NCI-H2196 treated with DMSO at 0.1 percent for 48 hours (cell line): ENCODE data around the gene EFCAB13.
"Not testable (repeated sequence)": the region's sequence is repeated elsewhere in the genome, so short reads cannot be mapped to it uniquely, and the experiment has no call there.

Experiments
- DNase-seq: peaks from one replicate; lab custom pipeline; 2025; ENCODE audit not compliant: unreplicated experiment; lab: John Stamatoyannopoulos, UW

Gene EFCAB13

DNA sequence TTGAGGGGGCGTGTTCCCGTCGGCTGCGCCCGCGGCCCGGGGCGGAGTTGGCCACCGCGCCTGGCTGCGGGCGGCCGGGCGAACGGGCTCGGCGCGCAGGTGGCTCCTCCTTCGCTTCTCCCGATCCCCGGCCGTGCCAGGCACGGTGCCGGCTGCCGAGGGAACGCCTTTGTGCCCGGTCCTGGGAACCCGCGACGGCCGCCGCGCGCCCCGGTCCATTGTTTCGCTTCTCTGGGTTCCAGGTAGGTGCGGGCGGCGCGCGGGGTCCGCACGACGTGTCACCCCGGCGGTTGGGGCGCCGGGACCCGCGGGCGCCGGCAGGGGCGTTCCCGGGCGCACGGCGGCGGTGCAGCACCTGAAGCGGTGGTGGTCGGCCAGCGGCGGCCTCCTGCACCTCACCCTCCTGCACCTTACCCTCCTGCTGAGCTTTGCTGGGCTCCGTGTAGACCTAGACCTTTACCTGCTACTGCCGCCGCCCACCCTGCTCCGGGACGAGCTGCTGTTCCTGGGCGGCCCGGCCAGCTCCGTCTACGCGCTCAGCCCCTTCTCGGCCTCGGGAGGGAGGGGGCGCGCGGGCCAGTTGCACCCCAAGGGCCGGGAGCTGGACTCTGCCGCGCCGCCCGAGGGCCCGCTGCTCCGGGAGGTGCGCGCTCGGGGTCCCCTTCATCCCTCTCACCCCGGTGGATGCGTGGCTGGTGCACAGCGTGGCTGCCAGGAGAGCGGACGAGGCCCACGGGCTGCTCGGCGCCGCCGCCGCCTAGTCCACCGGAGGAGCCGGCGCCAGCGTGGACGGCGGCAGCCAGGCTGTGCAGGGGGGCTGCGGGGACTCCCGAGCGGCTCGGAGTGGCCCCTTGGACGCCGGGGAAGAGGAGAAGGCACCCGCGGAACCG, 99.9 kb downstream of the EFCAB13 start:
- DNase-seq = no peak

DNA sequence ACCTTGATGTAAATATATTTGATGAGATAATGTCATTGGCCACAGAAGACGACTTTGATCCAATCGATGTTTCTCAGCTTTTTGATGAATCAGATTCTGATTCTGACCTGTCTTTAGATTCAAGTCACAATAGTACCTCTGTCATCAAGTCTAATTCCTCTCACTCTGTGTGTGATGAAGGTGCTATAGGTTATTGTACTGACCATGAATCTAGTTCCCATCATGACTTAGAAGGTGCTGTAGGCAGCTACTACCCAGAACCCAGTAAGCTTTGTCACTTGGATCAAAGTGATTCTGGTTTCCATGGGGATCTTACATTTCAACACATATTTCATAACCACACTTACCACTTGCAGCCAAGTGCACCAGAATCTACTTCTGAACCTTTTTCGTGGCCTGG, 101.5 kb downstream of the EFCAB13 start:
- not testable (repeated sequence) for DNase-seq

- DNase-seq = not testable (repeated sequence)
Observed at GRCh38 chr17:47425887-47426635, 102.3 kb downstream of the EFCAB13 start.

GRCh38 chr17:47427985-47428384, 104.2 kb downstream of the EFCAB13 start:
- DNase-seq = no peak

DNA sequence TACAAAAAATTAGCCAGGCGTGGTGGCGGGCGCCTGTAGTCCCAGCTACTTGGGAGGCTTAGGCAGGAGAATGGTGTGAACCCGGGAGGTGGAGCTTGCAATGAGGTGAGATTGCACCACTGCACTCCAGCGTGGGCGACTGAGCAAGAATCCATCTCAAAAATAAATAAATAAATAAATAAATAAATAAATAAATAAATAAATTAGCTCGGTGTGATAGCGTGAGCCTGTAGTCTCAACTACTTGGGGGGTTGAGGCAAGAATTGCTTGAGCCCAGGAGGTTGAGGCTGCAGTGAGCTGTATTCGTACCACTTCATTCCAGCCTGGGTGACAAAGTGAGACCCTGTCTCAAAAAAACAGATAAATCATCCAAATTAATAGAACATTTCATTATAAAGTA, 108.5 kb downstream of the EFCAB13 start:
- not testable (repeated sequence) for DNase-seq

GRCh38 chr17:47465165-47465564, 141.4 kb downstream of the EFCAB13 start:
- DNase-seq = no peak

DNA sequence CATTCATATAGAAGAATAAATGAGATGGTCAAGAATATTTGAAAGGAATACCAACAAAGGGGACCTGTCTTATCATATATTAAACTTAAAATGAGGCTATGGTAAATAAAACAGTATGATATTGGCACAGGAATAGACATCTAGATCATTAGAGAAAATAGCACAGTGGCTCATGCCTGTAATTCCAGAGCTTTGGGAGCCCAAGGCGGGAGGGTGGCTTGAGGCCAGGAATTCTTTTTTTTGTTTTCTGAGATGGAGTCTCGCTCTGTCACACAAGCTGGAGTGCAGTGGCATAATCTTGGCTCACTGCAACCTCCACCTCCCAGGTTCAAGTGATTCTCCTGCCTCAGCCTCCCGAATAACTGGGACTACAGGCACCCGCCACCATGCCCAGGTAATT, 143.2 kb downstream of the EFCAB13 start:
- DNase-seq = not testable (repeated sequence)

GRCh38 chr17:47470836-47471235, 147.1 kb downstream of the EFCAB13 start:
- DNase-seq = no peak

DNA sequence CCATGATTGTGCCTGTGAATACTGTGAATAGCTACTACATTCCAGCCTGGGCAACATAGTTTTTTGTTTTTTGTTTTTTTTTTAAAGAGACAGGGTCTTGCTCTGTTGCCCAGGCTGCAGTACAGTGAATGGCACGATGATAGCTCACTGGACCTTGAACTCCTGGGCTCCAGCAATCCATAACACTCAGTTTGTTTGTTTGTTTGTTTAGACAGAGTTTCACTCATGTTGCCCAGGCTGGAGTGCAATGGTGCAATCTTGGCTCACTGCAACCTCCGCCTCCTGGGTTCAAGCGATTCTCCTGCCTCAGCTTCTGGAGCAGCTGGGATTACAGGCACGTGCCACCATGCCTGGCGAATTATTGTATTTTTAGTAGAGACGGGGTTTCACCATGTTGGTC, 148.3 kb downstream of the EFCAB13 start:
- DNase-seq = not testable (repeated sequence)
